NCI-H446 (cell line): ENCODE results near the gene COX8A.

Source experiments
- DNase-seq, 2 experiments: peaks; one replicate each; lab custom pipeline; 2025; lab: John Stamatoyannopoulos, UW

COX8A gene

GRCh38 chr11:64021757-64022093 is 47.3 kb downstream of the COX8A start:
- peak in 1 of 2 experiments; percentile 84 for DNase-seq

GRCh38 chr11:64022125-64022784 is 47.8 kb downstream of the COX8A start:
- DNase-seq: peak in 1 of 2 experiments; percentile 57

- DNase-seq: no peak
These were observed 49.6 kb downstream of the COX8A start for GRCh38 chr11:64023712-64024710.

GRCh38 chr11:64025205-64025604 is 50.8 kb downstream of the COX8A start:
- no peak for DNase-seq
